Lung (tissue), 12 donors: Measurements from ENCODE around the gene CSTPP1. TPM values are rescaled to one million over a fixed set of nuclear protein-coding genes. Genes with fewer than 3 reads are reported as not detected.

ENCODE experiments used
- ATAC-seq: fragments of 200-7000 bp; cut with Tn5 transposase; one replicate; pipeline ENCODE4 v1.9.1; 2020; ENCODE audit warnings: moderate number of reproducible peaks; ENCODE audit not compliant: insufficient read depth, low FRiP score
- DNase-seq, 3 donors: peaks; one replicate each; pipeline ENCODE4 v3.0.0-alpha.2; 2013 to 2017
- H3K27ac ChIP-seq, 2 donors: one replicate each; pipeline ENCODE4 v1.5.1; 2013; ENCODE audit warnings: mild to moderate bottlenecking in 2 of 2, moderate library complexity in 2 of 2, control low read depth in 1 of 2, inconsistent platforms in 1 of 2, low read depth in 1 of 2, low read length in 1 of 2
- H3K27me3 ChIP-seq, 3 donors: one replicate each; pipeline ENCODE4 v1.5.1; 2013; ENCODE audit warnings: low read length in 2 of 3; ENCODE audit not compliant: control insufficient read depth in 3 of 3, insufficient read depth in 3 of 3
- H3K36me3 ChIP-seq, 4 donors: one replicate each; pipeline ENCODE4 v1.5.1; 2013; ENCODE audit warnings: low read length in 4 of 4, mild to moderate bottlenecking in 1 of 4, moderate library complexity in 1 of 4; ENCODE audit not compliant: control insufficient read depth in 4 of 4, insufficient read depth in 4 of 4
- H3K4me1 ChIP-seq, 5 donors: one replicate each; pipeline ENCODE4 v1.5.1; 2013; ENCODE audit warnings: low read length in 5 of 5, mild to moderate bottlenecking in 2 of 5, moderate library complexity in 1 of 5; ENCODE audit not compliant: control insufficient read depth in 5 of 5, insufficient read depth in 5 of 5
- H3K4me3 ChIP-seq: one replicate; pipeline ENCODE4 v1.5.1; 2013; ENCODE audit warnings: mild to moderate bottlenecking, control low read depth, moderate library complexity
- H3K9ac ChIP-seq, 2 donors: one replicate each; pipeline ENCODE4 v1.5.1; 2013; ENCODE audit warnings: low read length in 2 of 2, control low read depth in 1 of 2; ENCODE audit not compliant: insufficient read depth in 1 of 2
- H3K9me3 ChIP-seq, 4 donors: one replicate each; pipeline ENCODE4 v1.5.1; 2013; ENCODE audit warnings: low read length in 3 of 4, mild to moderate bottlenecking in 1 of 4, moderate library complexity in 1 of 4; ENCODE audit not compliant: control insufficient read depth in 4 of 4, insufficient read depth in 3 of 4
- WGBS, 2 donors: extraction: QIAGEN DNeasy Blood & Tissue Kit; methylation state at CpG; one replicate each; pipeline ENCODE4 v1.1.7; 2013; 5-methylcytosine and 5-hydroxymethylcytosine counted together
- polyA plus RNA-seq, 2 donors: library from polyadenylated mRNA; stranded (reverse); fragments of 200-250 nt; gene quantifications; one replicate each; pipeline ENCODE4 v1.2.1, GENCODE V29; 2013
- total RNA-seq, 2 donors: library from RNA; depleted of rRNA in 1 of 2; stranded (reverse); fragments of >200 nt in 1 of 2; gene quantifications; one replicate each; pipeline ENCODE4 v1.2.1, GENCODE V29; 2014 to 2021
- TF ChIP-seq, protein P1 (sequence below): IDR thresholded peaks from 2 replicates; pipeline ENCODE4 v1.5.1; 2012; ENCODE audit warnings: mild to moderate bottlenecking; ENCODE audit errors: control extremely low read depth, extremely low read depth
- donor health status: control.
- donor health status: control.
- donor health status: Bipolar disorder and iron deficiency.
- donor health status: healthy.
- donor health status: DM: yes; HTN: yes; CAD: no.

CSTPP1 gene
- total and polyA plus RNA-seq, 4 donors = 26.0 to 45.8 (median 34.4) TPM

DNA sequence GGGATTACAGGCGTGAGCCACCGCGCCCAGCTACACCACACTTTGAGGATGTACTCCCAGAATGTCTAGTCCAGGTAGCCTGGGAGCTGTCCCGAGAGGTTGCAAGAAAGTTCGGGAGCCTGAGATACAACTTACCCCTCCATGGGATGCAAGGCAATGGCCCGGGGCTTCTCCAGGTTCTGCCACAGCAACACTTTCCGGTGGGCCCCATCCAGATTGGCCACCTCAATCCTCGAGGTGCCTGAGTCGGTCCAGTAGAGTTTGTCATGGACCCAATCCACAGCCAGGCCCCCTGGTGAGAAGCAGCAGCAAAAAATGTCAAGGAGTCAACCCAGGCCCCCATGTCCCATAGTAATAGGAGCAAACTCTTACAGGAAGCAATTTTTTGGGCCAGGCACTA, 43.7 kb upstream of the CSTPP1 start:
- H3K27ac ChIP-seq = no peak overlapping the region
- ATAC-seq (no peak), DNase-seq (no peak)
- no peak overlapping the region for H3K4me3 ChIP-seq
- WGBS, 2 donors = 90 to 94% methylated on average over 9 of the region's 9 CpGs
- H3K9ac ChIP-seq = no peak overlapping the region
- peaks cover 0 to 3% (median 0%) of the 10 kb centered on the region in 5 donors for H3K4me1 ChIP-seq
- TF ChIP-seq, protein P1, sequence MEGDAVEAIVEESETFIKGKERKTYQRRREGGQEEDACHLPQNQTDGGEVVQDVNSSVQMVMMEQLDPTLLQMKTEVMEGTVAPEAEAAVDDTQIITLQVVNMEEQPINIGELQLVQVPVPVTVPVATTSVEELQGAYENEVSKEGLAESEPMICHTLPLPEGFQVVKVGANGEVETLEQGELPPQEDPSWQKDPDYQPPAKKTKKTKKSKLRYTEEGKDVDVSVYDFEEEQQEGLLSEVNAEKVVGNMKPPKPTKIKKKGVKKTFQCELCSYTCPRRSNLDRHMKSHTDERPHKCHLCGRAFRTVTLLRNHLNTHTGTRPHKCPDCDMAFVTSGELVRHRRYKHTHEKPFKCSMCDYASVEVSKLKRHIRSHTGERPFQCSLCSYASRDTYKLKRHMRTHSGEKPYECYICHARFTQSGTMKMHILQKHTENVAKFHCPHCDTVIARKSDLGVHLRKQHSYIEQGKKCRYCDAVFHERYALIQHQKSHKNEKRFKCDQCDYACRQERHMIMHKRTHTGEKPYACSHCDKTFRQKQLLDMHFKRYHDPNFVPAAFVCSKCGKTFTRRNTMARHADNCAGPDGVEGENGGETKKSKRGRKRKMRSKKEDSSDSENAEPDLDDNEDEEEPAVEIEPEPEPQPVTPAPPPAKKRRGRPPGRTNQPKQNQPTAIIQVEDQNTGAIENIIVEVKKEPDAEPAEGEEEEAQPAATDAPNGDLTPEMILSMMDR = no peak
- no peaks in the 10 kb centered on the region for H3K27me3 ChIP-seq
- H3K36me3 ChIP-seq = peaks cover 0 to 33% (median 12%) of the 10 kb centered on the region in 4 donors
- no peaks in the 10 kb centered on the region for H3K9me3 ChIP-seq

DNA sequence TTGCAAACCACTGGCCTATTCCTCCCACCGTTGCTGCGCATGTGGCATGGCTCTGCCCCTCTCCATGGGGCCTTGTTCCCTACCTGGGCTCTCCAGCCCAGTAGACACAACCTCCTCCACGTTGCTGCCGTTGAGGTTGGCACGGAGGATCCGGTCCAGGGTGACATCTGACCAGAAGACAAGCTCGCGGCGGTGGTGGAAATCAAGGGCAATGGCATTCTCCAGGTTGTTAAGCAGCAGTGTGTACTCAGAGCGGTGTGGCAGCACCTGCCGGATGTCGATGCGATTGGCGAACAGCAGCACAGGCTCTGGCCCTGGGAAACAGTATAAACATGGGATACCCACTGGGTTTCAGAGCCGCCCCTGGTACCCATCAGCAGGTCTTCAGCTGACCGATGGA, 42.1 kb upstream of the CSTPP1 start:
- H3K27me3 ChIP-seq = no peaks in the 10 kb centered on the region
- no peak overlapping the region for H3K4me3 ChIP-seq
- H3K27ac ChIP-seq = no peak overlapping the region
- DNase-seq = no peak
- peaks cover 0 to 36% (median 14%) of the 10 kb centered on the region in 4 donors for H3K36me3 ChIP-seq
- TF ChIP-seq, protein P1 = no peak
- no peak overlapping the region for H3K9ac ChIP-seq
- 94 to 97% methylated on average over 16 of the region's 16 CpGs for WGBS, 2 donors
- no peaks in the 10 kb centered on the region for H3K9me3 ChIP-seq
- H3K4me1 ChIP-seq = peaks cover 0 to 5% (median 0%) of the 10 kb centered on the region in 5 donors
- ATAC-seq = no peak

DNA sequence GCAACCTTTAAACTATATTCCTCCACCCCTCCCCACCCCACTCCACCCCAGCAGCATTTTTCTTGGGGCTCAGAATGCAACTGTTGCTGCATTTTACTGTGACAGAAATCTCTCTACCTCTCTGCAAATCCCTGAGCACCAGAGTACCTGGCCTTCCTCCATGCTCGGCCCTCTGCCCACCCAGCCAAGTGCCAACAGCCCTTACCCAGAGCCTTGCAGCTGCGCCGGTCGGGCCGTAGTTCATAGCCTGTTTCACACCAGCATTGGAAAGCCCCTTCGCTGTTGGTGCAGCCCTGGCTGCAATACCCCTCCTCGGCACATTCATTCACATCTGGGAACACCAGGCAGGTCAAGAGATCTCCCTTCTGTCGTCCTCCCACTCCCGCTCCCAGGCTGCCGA, 41.6 kb upstream of the CSTPP1 start:
- no peak overlapping the region for H3K4me3 ChIP-seq
- DNase-seq = no peak
- no peak for ATAC-seq
- no peak overlapping the region for H3K9ac ChIP-seq
- TF ChIP-seq, protein P1 = no peak
- H3K4me1 ChIP-seq = peaks cover 0 to 5% (median 0%) of the 10 kb centered on the region in 5 donors
- no peak overlapping the region for H3K27ac ChIP-seq
- peaks cover 0 to 37% (median 15%) of the 10 kb centered on the region in 4 donors for H3K36me3 ChIP-seq
- H3K9me3 ChIP-seq = no peaks in the 10 kb centered on the region
- no peaks in the 10 kb centered on the region for H3K27me3 ChIP-seq
- WGBS, 2 donors = 92 to 94% methylated on average over 10 of the region's 10 CpGs

DNA sequence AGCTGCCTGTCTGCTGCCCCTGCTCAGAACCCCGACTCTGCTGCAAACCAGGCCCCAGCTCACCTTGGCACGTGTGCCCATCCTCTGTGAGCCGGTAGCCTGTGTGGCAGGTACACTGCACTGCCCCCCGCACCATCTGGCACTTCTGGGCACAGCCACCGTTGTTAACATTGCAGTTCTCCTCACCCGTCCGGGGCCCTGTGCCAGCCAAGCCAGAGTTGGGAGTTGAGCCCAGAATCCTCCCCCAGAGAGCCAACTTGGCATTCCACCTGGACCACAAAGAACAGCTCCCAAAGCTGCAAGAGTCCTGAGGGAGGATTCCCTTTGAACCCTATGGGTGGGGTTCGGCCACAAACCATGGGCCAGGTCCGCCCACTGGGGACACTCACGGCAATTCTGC, 40.7 kb upstream of the CSTPP1 start:
- Histone ChIP-seq H3K27me3 (no peaks in the 10 kb centered on the region), H3K9ac (no peak overlapping the region), H3K4me1 (peaks cover 0 to 5% (median 0%) of the 10 kb centered on the region in 5 donors), H3K4me3 (no peak overlapping the region), H3K9me3 (no peaks in the 10 kb centered on the region), H3K27ac (no peak overlapping the region), H3K36me3 (peaks cover 0 to 41% (median 16%) of the 10 kb centered on the region in 4 donors)
- 67 to 93% methylated on average over 10 of the region's 10 CpGs for WGBS, 2 donors
- peak; percentile 36 for ATAC-seq
- DNase-seq = no peak
- TF ChIP-seq, protein P1 = no peak
